ENCODE measurements around the gene DCAF6.
"Not testable (repeated sequence)": the region's sequence is repeated elsewhere in the genome, so short reads cannot be mapped to it uniquely, and the experiment has no call there.

DCAF6 gene

GRCh38 chr1:168031627-168032026 is 95.1 kb downstream of the DCAF6 start:
- no peak for DNase-seq (ENCODE audit: low read depth)

- DNase-seq (ENCODE audit: low read depth): no peak
Measured at GRCh38 chr1:168032029-168032428, 95.5 kb downstream of the DCAF6 start.

DNA sequence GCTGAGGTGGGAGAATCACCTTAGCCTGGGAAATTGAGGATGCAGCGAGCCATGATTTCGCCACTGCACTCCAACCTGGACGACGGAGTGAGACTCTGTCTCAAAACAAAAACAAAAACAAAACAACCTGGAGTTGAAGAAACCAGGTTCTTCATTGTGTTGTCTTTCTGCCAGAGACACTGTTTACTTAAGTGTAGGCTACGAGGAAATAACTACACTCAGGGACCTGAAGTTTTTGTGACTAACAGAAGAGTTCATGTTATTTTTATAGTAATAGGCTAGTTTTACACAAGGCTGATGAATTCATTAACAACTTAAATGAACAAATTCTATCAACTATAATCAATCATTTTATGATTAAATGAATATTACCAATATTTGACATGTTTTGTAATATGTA is 98.9 kb downstream of the DCAF6 start:
- DNase-seq (ENCODE audit: low read depth): no peak

DNA sequence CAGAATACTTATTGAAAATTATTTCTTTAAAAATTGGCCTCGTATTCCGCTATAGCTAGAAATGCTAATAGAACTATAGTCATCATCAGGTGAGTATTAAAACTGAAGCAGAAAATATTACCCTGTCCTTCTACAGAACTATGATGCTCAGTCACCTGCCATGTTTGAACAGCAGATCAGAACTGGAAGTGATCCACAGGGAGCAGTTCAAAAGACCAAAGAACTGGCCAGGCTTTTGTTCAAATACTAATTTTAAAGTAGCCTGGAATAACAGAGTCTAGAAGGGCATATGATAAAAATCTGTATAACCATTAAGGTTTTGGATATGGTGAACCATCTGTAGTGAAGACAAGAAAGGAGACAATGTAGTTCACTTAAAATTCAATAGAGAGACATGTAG is 105.9 kb downstream of the DCAF6 start:
- no peak for DNase-seq (ENCODE audit: low read depth)

DNA sequence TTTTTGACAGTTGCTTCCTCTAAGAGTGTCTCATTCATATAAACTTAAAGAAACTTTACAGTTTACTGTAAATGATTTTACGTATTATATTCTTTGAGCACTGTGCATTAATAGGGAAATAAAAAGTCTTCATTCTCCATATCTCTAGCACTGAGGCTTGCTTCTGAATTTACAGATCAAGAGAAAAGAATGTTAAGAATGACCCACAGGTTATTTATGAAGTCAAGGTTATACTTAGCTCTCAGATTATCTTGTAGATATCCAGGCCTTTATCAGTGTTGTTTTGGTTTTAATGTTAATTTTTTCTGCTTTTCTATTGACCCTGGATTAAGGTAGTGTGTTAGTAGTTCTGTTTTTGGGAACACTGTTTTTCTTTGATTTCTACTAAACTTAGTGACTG is 108.8 kb downstream of the DCAF6 start:
- DNase-seq (ENCODE audit: low read depth): no peak

DNA sequence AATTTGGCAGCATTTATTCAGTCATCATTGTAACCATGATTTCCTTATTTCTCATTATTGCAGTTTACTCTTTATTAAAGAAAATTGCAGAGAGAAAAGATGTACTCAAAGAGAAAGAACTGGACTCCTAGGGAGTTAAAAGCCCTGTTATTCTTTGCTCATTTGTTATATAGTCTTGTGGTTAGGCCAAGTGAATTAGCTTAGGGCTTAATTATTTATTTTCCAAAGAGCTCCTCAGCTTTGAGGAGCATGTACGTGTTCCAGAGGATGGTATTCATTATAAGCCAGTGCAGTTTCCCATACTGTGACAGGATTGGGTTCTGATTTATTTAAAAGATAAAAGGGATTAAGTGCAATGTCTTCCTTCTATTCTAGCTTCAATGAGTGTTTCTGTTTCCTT is 113.8 kb downstream of the DCAF6 start:
- no peak for DNase-seq (ENCODE audit: low read depth)

DNA sequence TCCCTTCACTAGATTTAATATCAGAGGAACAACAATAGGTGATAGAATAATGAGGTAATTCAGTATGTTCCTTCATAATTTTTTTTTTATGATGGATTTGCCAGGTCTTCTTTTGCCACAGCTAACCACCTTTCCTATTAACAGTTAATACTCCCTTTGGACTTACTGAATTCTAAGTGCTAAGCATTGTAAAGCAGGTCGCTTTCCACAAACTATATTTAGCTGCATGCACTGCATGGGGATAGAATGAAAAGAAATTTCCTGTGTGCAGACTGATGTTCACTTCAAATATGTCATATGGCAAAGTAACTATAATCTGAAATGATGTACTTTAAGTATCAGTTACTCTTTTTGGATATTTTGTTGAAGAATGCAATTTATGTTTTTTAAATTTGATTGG is 114.4 kb downstream of the DCAF6 start:
- DNase-seq (ENCODE audit: low read depth): no peak

- DNase-seq (ENCODE audit: low read depth): no peak
Measured at GRCh38 chr1:168053681-168054080, 117.2 kb downstream of the DCAF6 start.

GRCh38 chr1:168054117-168054516 is 117.6 kb downstream of the DCAF6 start:
- no peak for DNase-seq (ENCODE audit: low read depth)

DNA sequence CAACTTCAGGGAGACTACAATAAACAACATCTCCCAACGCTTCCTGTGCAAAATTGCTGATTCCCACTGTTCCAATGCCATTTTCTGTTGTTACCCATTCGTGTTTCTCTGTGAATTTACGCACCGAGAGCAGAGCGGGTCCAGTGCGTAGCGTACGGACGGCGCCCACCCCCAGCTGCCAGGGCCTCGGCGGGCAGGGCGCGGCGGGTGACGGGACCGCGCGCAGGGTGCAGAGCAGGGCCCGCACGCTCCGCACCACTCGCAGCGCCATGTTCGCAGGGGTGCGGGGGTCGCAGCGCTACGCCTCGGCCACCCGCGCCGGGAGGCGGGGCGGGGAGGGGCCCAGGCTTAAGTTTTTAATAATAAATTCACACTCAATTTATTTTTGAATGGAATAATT is 119.7 kb downstream of the DCAF6 start:
- not testable (repeated sequence) for DNase-seq (ENCODE audit: low read depth)

- no peak for DNase-seq (ENCODE audit: low read depth)
Measured at GRCh38 chr1:168057355-168057754, 120.9 kb downstream of the DCAF6 start.

DNA sequence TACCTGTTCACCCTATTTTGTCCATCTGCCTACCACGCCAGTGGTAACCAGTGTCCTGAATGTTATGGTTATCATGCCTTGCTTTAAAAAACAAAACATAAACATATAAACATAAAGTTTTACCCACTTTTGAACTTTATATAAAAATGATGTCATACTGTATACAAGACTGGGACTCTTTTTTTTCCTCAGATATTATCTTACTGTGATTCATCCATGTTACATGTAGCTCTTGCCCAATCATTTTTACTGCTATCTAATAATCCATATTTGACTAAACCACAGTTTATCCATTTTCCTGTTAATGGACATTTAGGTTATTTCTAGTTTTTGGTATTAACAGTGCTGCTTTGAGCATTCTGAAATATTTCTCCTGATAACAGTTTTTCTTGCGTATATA is 121.4 kb downstream of the DCAF6 start:
- no peak for DNase-seq (ENCODE audit: low read depth)

DNA sequence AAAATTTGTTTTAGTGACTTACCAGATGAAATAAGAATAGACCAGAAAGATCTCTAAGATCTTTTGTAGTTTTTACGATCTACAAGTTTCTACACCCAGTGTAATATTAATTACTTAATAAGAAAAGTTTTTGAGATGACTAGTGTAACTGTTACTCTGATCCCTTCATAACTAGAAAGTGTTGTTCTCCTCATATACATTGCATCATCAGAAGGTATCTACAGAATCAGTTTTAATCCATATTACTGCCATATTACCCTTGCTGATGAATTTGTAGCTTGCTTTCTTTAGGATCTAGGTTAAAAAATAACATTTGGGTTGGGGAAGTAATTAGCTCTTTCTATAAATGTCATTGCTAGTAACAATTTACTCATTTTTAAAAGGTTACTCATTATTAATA is 127.7 kb downstream of the DCAF6 start:
- no peak for DNase-seq (ENCODE audit: low read depth)

GRCh38 chr1:168065506-168065905 is 129.0 kb downstream of the DCAF6 start:
- DNase-seq (ENCODE audit: low read depth): no peak

DNA sequence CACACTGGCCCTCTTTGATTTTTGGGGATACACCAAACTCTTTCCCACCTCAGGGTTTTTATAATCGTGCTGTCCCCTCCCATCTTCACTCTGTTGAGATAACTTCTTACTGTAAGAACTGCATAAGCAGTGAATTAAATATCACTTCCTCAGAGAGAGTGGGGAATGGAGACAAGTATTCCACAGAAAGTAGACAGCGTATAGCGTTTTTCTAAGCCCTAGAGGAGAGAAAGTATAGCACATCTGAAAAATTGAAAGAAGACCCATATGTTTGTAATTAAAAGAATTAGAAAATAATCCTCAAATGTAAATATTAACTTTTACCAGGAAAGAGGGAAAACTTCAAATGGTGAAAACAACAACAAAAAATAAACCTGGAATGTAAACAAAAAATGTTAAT is 132.9 kb downstream of the DCAF6 start:
- DNase-seq (ENCODE audit: low read depth): no peak

DNA sequence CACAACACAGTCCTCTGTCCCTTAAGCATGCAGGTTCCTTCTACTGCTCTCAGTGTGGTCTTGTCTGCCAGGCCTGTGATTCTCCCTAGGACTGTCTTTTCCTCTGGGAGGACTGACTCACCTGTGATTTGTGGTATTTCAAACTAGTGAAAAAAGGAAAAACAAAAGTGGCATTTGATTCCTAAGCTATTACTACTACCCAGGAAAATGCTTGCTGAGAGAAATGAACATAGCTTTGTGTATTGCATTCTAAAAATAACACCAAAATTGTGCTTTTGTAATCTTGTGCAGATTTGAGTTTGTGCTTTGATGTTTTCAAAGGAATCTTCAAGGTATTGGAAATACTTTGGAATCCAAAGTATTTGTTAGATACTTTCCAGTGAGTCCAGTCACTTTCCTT is 143.3 kb downstream of the DCAF6 start:
- DNase-seq (ENCODE audit: low read depth): peak; percentile 61

DNA sequence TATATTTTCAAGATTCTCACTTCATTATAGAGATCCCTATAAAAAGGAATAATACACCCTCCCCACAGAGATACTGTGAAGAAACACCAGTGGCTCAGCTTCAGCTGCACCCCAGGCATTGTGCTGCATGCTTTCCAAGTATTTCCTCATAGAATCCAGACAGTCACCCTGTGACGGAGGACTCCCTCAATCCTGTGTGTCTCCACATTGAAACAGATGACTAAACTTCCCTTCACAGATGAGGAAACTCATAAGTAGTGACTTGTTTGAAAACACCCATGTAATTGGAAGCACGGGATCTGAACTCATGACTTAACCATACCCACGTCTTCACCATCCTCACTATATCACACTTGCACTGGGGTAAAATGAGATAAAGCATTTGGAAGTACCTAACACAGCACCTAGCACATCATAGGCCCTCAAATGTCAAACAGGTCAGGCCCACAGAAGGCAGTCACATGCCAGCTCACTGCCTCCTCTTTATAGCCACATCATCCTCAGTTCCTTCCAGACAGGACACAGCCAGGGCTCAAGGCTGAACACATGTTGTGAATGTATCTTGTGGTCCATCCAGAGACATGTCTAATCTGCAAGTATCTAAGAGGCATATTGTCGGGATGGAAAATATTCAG is 145.0 kb downstream of the DCAF6 start:
- peak; percentile 84 for DNase-seq (ENCODE audit: low read depth)

DNA sequence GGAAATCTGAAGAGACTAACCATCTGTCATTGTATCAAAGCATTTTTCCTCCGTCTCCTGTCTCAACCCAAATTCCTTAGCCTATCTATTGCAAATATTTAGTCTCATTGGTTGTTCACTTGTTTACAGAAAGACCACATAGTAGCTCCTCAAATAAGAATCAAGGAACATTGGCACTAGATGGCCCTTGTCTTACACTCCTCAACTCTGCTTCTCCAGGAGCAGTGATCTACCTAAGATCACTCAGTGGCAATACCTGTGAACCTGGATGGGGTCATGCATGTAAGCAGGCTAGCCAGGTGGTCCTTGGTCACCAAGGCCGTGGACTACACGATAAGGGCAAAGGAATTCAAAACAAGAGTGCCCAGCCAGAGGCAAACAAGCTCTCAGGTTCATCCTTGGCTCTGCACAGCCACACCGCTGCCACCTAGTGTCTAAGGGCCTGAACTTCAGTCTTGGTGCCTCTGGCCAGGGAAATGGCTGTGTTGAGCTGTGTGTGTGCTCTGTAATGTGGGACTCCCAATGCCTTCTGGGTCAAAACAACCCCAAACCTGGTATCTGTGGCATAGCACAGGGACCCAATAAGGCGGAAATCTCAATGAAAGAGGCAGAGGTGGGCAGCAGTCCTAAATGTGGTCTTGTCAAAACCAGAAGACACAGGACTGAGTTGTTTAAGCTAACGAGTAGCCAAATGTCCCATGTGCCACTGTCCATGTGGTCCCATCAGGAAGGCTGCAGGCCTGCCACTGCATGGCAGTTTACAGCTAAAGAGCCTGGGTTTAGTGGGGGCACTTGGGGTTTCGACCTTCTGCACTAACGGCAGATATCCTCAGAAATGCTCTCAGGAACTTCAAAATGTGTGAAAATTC is 145.8 kb downstream of the DCAF6 start:
- DNase-seq (ENCODE audit: low read depth): peak; percentile 53

DNA sequence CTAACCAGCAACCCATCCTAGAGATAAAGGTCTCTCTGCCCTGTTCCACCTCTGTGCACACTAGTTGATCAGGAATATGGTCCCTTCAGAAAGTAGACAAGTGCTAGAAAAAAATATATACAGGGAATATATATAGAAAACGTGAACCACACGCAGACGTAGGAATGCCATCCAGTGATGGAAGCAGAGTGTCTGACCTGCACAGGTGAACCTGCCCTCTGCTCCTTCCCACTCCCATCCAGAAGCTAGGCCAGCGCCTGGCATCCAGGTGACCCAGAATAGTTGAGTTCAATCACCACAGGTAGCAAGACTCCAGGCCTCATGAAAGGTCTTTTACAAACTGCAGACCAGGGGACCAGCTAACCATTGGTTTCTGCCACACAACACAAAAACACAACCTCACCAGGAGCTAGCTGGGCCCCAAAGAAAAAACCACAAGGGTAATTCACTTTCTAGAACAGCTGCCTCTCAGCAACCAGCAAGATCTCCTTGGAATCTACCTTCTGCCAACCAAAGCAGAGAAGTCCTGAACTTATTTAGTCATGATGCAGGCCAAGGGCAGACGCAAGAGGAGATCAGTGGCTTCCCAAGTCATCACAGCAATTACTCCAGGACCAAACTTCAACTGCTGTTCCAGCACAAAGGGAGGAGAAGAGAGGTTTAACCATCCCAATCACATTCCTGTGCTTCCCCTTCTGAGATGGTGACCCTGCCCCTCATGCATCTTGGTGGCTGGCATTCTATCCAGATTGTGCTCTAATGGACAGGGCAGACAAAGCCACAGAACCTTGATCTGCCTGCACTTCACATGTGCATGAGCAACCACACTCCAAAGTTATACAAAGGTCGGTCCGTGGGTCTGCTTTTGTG is 147.2 kb downstream of the DCAF6 start:
- no peak for DNase-seq (ENCODE audit: low read depth)

- no peak for DNase-seq (ENCODE audit: low read depth)
Measured at GRCh38 chr1:168084396-168085231, 148.1 kb downstream of the DCAF6 start.

GRCh38 chr1:168085401-168085872 is 149.0 kb downstream of the DCAF6 start:
- no peak for DNase-seq (ENCODE audit: low read depth)

DNA sequence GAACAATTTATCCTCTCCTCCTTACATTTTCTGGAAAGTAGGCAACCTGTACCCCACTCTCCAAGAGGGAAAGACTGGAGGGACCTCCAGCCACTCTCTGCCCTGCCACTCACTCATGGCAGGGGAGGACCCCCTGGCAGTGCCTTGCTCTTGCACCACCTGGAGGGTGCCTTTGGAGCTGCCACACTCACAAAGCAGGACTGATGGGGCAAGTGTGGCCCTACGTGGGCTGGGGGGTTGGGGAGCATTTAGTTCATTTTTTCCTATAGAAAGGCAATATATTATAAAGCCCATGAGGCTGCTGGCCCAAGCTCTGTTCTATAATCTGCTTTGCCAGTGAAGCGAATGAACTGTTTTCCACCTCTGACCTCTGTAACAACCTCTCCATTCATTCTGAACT is 150.0 kb downstream of the DCAF6 start:
- no peak for DNase-seq (ENCODE audit: low read depth)

All from HS-5 (cell line).